Measurements from ENCODE around the gene WDR47.
"Not testable (repeated sequence)": the region's sequence is repeated elsewhere in the genome, so short reads cannot be mapped to it uniquely, and the experiment has no call there.

The WDR47 gene

GRCh38 chr1:109040627-109040988, 1.3 kb downstream of the WDR47 start:
- TF ChIP-seq TAF1 (IDR thresholded peaks at IDR 0.05; ENCODE audit: low read depth, low read length) = no peak
- no peak for TF ChIP-seq POLR2A (IDR thresholded peaks at IDR 0.05; ENCODE audit: low read depth, low read length)
- TF ChIP-seq PAX5 (IDR thresholded peaks at IDR 0.05; ENCODE audit: insufficient read depth, low read length, severe bottlenecking) = no peak
- no peak for DNase-seq (ENCODE audit: insufficient read length, low spot score)
- no peak for FAIRE-seq

DNA sequence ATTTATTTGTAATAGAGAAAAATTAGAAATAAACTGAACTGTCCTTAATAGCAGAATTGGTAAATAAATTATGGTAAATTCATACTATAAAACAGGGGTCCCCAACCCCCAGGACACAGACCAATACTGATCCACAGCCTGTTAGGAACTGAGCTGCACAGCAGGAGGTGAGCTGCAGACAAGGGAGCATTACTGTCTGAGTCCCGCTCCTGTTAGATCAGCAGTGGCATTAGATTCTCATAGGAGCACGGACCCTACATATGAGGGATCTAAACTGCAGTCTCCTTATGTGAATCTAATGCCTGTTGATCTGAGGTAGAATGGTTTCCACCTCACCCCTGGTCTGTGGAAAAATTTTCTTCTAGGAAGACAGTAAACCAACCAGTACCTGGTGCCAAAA, 7.5 kb downstream of the WDR47 start:
- FAIRE-seq = no peak
- TF ChIP-seq POLR2AphosphoS5 (IDR thresholded peaks at IDR 0.05; ENCODE audit: low read depth, low read length) = no peak
- TF ChIP-seq PAX5 (IDR thresholded peaks at IDR 0.05; ENCODE audit: insufficient read depth, low read length, severe bottlenecking) = no peak
- no peak for TF ChIP-seq POU2F2 (IDR thresholded peaks at IDR 0.05; ENCODE audit: low read depth, low read length)
- no peak for TF ChIP-seq SPI1 (IDR thresholded peaks at IDR 0.05; ENCODE audit: low read depth, low read length)
- no peak for TF ChIP-seq TAF1 (IDR thresholded peaks at IDR 0.05; ENCODE audit: low read depth, low read length)
- no peak for TF ChIP-seq POLR2A (IDR thresholded peaks at IDR 0.05; ENCODE audit: low read depth, low read length)
- DNase-seq (ENCODE audit: insufficient read length, low spot score) = no peak

GRCh38 chr1:109029493-109029892, 12.4 kb downstream of the WDR47 start:
- not testable (repeated sequence) for FAIRE-seq; DNase-seq (ENCODE audit: insufficient read length, low spot score)

DNA sequence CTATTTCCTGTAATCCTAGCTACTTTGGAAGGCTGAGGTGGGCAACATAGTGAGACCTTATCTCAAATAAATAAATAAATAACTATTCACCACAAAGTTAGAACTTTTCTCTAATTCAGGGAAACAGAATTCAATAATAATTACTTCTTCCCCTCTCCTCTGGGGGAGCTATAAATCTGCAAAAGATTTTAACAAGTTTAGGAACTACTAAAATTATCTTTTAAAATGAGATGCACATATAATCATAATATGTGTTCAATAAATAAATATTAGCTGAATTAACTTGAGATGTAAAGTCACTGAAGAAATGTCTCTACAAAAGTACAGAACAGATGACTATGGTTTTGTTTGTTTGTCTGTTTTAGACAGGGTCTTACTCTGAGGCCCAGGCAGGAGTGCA, 14.1 kb downstream of the WDR47 start:
- DNase-seq (ENCODE audit: insufficient read length, low spot score) (no peak), FAIRE-seq (no peak)
- TF ChIP-seq POU2F2 (IDR thresholded peaks at IDR 0.05; ENCODE audit: low read depth, low read length) (no peak), PAX5 (IDR thresholded peaks at IDR 0.05; ENCODE audit: insufficient read depth, low read length, severe bottlenecking) (no peak), SPI1 (IDR thresholded peaks at IDR 0.05; ENCODE audit: low read depth, low read length) (no peak), POLR2A (IDR thresholded peaks at IDR 0.05; ENCODE audit: low read depth, low read length) (no peak), TAF1 (IDR thresholded peaks at IDR 0.05; ENCODE audit: low read depth, low read length) (no peak), POLR2AphosphoS5 (IDR thresholded peaks at IDR 0.05; ENCODE audit: low read depth, low read length) (no peak)

DNA sequence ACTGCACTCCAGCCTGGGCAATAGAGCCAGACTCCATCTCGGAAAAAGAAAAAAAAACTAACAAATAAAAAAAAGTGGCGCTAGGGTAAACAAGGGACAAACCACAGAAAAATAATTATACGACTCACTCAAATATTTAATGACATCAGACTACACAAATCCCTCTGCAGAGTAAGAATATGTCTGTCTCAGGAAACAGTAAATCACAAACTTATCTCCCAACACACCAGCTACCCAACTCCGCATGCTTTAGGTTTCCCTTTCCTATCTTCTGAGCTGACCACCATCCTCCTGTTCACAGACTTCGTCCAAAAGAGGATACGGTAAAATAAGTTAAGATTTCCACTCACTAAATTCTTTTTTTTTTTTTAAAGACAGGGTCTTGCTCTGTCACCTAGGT, 16.2 kb downstream of the WDR47 start:
- TF ChIP-seq TAF1 (IDR thresholded peaks at IDR 0.05; ENCODE audit: low read depth, low read length) (no peak), POLR2AphosphoS5 (IDR thresholded peaks at IDR 0.05; ENCODE audit: low read depth, low read length) (no peak), SPI1 (IDR thresholded peaks at IDR 0.05; ENCODE audit: low read depth, low read length) (no peak), POU2F2 (IDR thresholded peaks at IDR 0.05; ENCODE audit: low read depth, low read length) (no peak)
- no peak for FAIRE-seq
- no peak for DNase-seq (ENCODE audit: insufficient read length, low spot score)

DNA sequence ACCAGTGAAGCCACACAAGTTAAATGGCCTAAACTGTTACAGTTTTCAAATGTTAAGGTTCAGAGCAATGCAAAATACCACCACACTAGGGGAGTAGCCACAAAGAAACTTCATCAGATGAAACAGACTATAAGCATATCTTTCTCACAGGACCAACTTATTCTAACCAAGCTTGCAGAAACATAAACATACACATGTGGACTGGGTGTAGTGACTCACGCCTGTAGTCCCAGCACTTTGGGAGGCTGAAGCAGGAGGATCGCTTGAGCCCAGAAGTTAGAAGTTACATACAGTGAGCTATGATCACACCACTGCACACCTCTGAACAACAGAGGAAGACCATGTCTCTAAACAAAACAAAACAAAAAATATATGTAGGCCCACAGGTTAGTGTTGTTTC, 17.3 kb downstream of the WDR47 start:
- DNase-seq (ENCODE audit: insufficient read length, low spot score) (no peak), FAIRE-seq (no peak)
- TF ChIP-seq POLR2A (IDR thresholded peaks at IDR 0.05; ENCODE audit: low read depth, low read length) = no peak

DNA sequence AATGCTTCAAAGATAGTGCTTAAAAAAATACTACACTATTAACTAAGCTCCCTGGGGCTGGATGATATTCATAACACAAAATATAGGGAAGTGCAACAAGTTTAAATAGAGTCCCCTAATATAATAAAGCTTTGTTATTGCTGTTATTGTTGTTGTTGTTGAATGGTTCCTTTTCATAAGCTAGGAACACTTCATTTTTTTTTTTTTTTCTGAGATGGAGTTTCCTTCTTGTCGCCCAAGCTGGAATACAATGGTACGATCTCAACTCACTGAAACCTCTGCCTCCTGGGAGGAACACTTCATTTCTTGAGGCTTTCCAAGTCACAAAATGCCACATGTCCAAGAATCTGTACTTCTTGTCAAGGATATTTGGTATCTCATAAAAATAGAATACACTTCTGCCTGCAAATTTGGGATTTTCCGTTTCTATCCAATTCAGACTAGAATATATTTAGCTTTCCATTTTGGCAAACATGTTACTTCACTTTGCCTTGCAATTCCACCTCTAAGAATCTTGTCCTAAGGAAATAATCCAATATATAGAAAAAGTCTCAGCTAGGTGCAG, 21.1 kb downstream of the WDR47 start:
- no peak for FAIRE-seq
- TF ChIP-seq POLR2AphosphoS5 (IDR thresholded peaks at IDR 0.05; ENCODE audit: low read depth, low read length) (no peak), TAF1 (IDR thresholded peaks at IDR 0.05; ENCODE audit: low read depth, low read length) (no peak), PAX5 (IDR thresholded peaks at IDR 0.05; ENCODE audit: insufficient read depth, low read length, severe bottlenecking) (no peak), POLR2A (IDR thresholded peaks at IDR 0.05; ENCODE audit: low read depth, low read length) (no peak), POU2F2 (IDR thresholded peaks at IDR 0.05; ENCODE audit: low read depth, low read length) (no peak), SPI1 (IDR thresholded peaks at IDR 0.05; ENCODE audit: low read depth, low read length) (no peak)
- DNase-seq (ENCODE audit: insufficient read length, low spot score) = no peak

GRCh38 chr1:109017719-109018118, 24.2 kb downstream of the WDR47 start:
- not testable (repeated sequence) for DNase-seq (ENCODE audit: insufficient read length, low spot score); FAIRE-seq

DNA sequence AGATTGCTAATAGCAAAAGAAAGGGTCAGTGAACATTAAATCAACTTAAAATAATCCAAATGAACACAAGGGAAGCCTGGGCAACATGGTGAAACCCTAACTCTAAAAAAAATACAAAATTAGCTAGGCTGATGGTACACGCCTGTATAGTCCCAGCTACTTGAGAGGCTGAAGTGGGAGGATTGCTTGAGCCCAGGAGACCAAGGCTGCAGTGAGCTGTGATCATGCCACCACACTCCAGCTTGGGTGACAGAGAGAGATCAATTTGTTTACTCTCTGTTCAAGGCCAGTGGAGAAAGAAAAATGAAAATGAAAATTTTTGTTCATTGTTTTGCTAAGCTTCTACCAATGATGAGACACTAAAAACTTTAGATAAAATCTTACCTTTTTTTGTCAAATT, 24.8 kb downstream of the WDR47 start:
- no peak for FAIRE-seq
- no peak for DNase-seq (ENCODE audit: insufficient read length, low spot score)
- TF ChIP-seq TAF1 (IDR thresholded peaks at IDR 0.05; ENCODE audit: low read depth, low read length) (no peak), POLR2A (IDR thresholded peaks at IDR 0.05; ENCODE audit: low read depth, low read length) (no peak)

DNA sequence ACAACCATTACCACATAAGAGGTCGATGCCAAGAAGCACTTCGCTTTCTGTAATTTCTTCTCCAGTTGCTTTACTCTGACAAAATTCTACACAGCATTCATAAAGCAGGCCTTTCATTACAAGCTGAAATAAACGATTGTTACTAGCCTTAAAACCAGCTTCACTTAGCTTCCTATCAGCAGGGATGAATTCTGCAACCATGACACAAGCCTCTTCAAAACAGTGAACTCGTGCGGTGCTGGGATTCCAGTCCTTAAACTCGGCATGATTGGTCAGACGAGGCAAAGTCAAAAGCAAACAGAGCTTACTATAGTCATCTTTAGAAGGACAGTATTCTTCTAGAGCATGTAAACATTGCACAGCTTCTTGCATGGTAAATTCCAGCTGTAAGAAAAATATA, 30.6 kb downstream of the WDR47 start:
- TF ChIP-seq POU2F2 (IDR thresholded peaks at IDR 0.05; ENCODE audit: low read depth, low read length) (no peak), POLR2AphosphoS5 (IDR thresholded peaks at IDR 0.05; ENCODE audit: low read depth, low read length) (no peak), SPI1 (IDR thresholded peaks at IDR 0.05; ENCODE audit: low read depth, low read length) (no peak), POLR2A (IDR thresholded peaks at IDR 0.05; ENCODE audit: low read depth, low read length) (no peak), PAX5 (IDR thresholded peaks at IDR 0.05; ENCODE audit: insufficient read depth, low read length, severe bottlenecking) (no peak), TAF1 (IDR thresholded peaks at IDR 0.05; ENCODE audit: low read depth, low read length) (no peak)
- FAIRE-seq = no peak
- DNase-seq (ENCODE audit: insufficient read length, low spot score) = no peak

GRCh38 chr1:108996622-108997021, 45.3 kb downstream of the WDR47 start:
- peak; percentile 11 for DNase-seq (ENCODE audit: insufficient read length, low spot score)
- not testable (repeated sequence) for FAIRE-seq

GRCh38 chr1:108983114-108983513, 58.8 kb downstream of the WDR47 start:
- peak; percentile 26 for FAIRE-seq
- no peak for TF ChIP-seq POU2F2 (IDR thresholded peaks at IDR 0.05; ENCODE audit: low read depth, low read length)
- DNase-seq (ENCODE audit: insufficient read length, low spot score) = no peak

All from GM12891 (cell line).